Measurements from ENCODE around the gene GAGE12H.
"Not testable (repeated sequence)": the region's sequence is repeated elsewhere in the genome, so short reads cannot be mapped to it uniquely, and the experiment has no call there.

Gene GAGE12H

GRCh38 chrX:49579649-49580048 lies at the start of gene GAGE12H:
GAGE12H (plus strand) TSS chrX:49579949; CDS start chrX:49581104, 1,155 bp downstream.
- not testable (repeated sequence) for DNase-seq

GRCh38 chrX:49531877-49532276 lies 47.9 kb upstream of the GAGE12H start, which contains the start of gene GAGE12C:
GAGE12C (plus strand) TSS chrX:49532177; CDS start chrX:49533332, 1,155 bp downstream.
- DNase-seq = not testable (repeated sequence)

- not testable (repeated sequence) for DNase-seq
Measured at GRCh38 chrX:49541433-49541832, 38.3 kb upstream of the GAGE12H start, which contains the start of gene GAGE12D. GAGE12D (plus strand) TSS chrX:49541733; CDS start chrX:49542888, 1,155 bp downstream.

- DNase-seq = not testable (repeated sequence)
Measured at GRCh38 chrX:49550989-49551388, 28.8 kb upstream of the GAGE12H start, which contains the start of gene GAGE12E. GAGE12E (plus strand) TSS chrX:49551289; CDS start chrX:49552444, 1,155 bp downstream.

- DNase-seq = not testable (repeated sequence)
Measured at GRCh38 chrX:49560542-49560941, 19.2 kb upstream of the GAGE12H start, which contains the start of gene GAGE12F. GAGE12F (plus strand) TSS chrX:49560842; CDS start chrX:49561997, 1,155 bp downstream.

GRCh38 chrX:49568728-49569127 lies 11.0 kb upstream of the GAGE12H start:
- not testable (repeated sequence) for DNase-seq

- DNase-seq = not testable (repeated sequence)
Measured at GRCh38 chrX:49569152-49569551, 10.6 kb upstream of the GAGE12H start.

- DNase-seq = not testable (repeated sequence)
Measured at GRCh38 chrX:49570100-49570499, 9.6 kb upstream of the GAGE12H start, which contains the start of gene GAGE12G. GAGE12G (plus strand) TSS chrX:49570400; CDS start chrX:49571555, 1,155 bp downstream.

GRCh38 chrX:49589196-49589595 lies 9.4 kb downstream of the GAGE12H start, which contains the start of gene GAGE2A:
GAGE2A (plus strand) TSS chrX:49589496; CDS start chrX:49590651, 1,155 bp downstream.
- not testable (repeated sequence) for DNase-seq

- not testable (repeated sequence) for DNase-seq
Measured at GRCh38 chrX:49589769-49590478, 10.2 kb downstream of the GAGE12H start.

GRCh38 chrX:49590488-49590887 lies 10.7 kb downstream of the GAGE12H start:
- DNase-seq = not testable (repeated sequence)

- not testable (repeated sequence) for DNase-seq
Measured at GRCh38 chrX:49598720-49599119, 19.0 kb downstream of the GAGE12H start, which contains the start of gene GAGE1. GAGE1 (plus strand) TSS chrX:49599020; CDS start chrX:49600175, 1,155 bp downstream.

GRCh38 chrX:49610718-49611310 lies 31.1 kb downstream of the GAGE12H start:
- no peak for DNase-seq

- no peak for DNase-seq
Measured at GRCh38 chrX:49618574-49618973, 38.8 kb downstream of the GAGE12H start.

GRCh38 chrX:49627086-49627777 lies 47.5 kb downstream of the GAGE12H start:
- DNase-seq = peak in 7 of 56 donors; percentile 0 to 14 (median 2)
